Stimulated activated CD4-positive, alpha-beta T cell treated with anti-CD3 and anti-CD28 coated beads, Interleukin-1b, Interleukin-23, amount 100 ng/mL, for 24 hours (primary cell): ENCODE measurements around the gene KLHDC7A.

Experiments used
- DNase-seq, 4 experiments: peaks; one replicate each; pipeline ENCODE4 v3.0.0-alpha.2; 2020; ENCODE audit warnings: low read depth in 4 of 4, low spot score in 1 of 4

KLHDC7A gene

GRCh38 chr1:18504609-18505008 is 23.9 kb downstream of the KLHDC7A start:
- DNase-seq: no peak

DNA sequence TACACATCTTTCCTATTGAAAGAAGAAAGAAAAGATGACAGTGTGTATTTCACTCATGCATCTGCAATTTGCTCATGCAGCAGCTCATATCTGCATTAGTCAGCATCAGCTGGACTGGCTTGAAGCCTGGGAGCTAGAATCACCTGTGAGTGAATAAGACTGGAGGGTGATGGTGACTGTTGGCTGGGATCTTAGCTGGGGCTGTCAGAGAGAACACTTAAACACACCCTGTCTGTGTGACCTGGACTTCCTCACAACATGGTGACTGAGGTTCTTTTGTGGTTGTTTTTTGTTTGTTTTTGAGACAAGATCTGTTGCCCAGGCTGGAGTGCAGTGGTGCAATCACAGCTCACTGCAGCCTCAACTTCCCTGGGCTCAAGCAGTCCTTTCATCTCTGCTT is 24.9 kb downstream of the KLHDC7A start:
- DNase-seq: no peak

- no peak for DNase-seq
Measured at GRCh38 chr1:18508084-18508483, 27.4 kb downstream of the KLHDC7A start.

- no peak for DNase-seq
Measured at GRCh38 chr1:18511149-18511873, 30.6 kb downstream of the KLHDC7A start.

DNA sequence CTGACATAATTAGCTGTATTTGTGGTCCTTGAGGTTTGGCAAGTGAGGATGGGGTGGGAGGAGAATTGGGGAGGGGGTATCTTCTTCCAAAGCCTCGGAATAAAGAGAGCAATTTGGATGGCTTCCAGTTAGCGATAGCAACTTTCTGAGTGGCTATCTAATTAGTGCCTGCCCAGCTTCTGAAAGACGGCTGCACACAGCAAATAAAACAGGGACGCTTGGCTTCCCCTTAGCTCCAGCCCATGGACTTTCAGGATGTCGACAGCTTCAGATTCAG is 31.1 kb downstream of the KLHDC7A start:
- DNase-seq: no peak

- no peak for DNase-seq
Measured at GRCh38 chr1:18512883-18513282, 32.2 kb downstream of the KLHDC7A start.

GRCh38 chr1:18513995-18514394 is 33.3 kb downstream of the KLHDC7A start:
- no peak for DNase-seq

DNA sequence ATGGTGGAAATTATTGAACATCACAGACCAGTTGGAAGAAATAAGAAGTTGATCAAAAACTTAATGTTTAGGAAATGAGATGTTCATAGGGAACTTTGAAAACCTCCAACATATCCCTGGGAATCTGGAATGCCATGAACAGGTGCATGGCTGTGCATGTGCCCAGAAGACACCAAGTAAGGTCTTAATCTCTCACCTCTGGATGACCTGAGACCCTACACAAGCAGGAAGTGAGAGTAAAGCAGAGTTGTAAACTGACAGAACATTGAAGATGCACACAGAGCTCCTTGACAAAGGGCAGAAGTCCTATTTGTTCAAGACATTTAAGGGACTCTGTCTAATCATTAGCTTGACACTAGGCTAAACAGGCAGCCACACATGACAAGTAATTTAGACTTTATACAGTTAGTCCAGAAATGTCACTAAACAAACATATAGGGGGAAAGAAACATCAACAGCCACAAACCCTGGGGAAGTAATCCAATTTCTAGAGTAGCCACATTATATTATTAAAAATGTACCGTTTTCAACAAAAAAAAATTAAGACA is 34.5 kb downstream of the KLHDC7A start:
- DNase-seq: no peak

- no peak for DNase-seq
Measured at GRCh38 chr1:18516473-18516872, 35.7 kb downstream of the KLHDC7A start.

DNA sequence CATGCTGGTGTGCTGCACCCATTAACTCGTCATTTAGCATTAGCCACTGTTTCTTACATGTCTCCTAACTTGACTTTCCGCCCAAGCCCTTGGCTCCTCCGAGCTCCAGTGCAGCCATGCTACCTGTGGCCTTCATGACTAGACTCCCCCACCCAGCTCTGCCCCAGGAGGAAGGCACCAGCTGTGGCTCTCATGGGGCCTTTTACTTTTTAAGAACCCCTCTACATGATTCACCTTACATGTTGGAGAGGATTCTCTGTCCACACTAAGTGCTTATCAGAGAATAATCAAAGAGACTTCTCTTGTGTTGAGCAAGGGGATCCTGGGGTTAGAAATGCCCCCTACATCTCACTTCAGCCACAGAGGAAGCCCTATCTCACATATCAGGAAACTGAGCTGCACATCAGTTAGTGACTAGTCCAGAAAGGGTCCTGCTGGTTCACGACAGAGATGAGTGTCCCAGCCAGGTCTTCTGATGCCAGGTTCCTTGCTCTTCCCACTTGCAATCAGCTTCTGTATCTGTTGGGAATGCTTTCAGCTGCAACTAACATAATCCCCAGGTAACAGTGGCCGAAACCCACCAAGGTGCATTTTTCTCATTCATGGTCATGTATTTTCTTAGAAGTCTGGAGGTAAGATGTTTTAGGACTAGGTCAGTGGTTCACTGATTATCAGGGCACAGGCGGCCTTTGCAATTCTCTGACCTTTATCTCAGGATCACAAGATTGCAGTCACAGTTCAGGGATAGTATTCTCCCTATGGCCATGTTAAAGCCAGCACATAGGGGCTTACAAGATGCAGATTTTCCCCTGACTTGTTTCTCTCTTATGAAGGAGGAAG is 45.9 kb downstream of the KLHDC7A start:
- no peak for DNase-seq

- no peak for DNase-seq
Measured at GRCh38 chr1:18527514-18527913, 46.8 kb downstream of the KLHDC7A start.

DNA sequence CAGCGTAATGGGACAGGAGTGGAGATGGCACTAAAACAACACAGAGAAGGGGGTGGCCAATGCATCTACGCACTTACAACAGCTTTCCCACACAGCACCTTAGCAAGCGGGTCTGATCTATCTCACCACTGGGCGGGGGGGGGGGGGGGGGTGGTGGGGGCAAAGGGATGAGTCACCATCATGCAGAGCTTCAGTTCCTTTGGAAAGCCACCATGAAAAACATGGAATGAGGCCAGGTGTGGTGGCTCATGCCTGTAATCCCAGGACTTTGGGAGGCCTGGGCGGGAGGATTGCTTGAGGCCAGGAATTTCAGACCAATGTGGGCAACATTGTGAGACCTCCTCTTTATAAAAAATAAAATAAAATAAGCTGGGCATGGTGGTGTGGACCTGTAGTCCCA is 47.2 kb downstream of the KLHDC7A start:
- DNase-seq: no peak

- DNase-seq: no peak
Measured at GRCh38 chr1:18528616-18529015, 47.9 kb downstream of the KLHDC7A start.

DNA sequence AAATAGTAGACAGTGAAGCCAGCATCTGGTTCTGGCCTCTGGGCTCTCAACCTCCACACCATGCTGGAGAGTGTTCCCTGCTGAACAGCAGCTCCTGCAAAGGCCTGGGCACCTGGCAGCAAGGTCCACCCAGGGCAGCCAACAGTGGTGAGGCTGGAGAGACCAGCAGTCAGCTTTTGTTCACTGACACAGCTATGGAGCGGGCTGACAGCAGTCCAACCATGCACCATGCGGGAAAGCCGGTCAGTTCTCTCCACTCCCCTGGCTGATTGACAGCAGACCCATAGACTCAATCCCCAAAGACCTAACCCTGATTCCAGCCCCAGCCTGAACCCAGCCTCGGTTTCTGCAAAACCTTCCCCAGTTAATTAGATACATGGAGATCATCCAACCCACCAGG is 49.0 kb downstream of the KLHDC7A start:
- DNase-seq: no peak

GRCh38 chr1:18530587-18531502 is 50.1 kb downstream of the KLHDC7A start:
- DNase-seq: no peak

DNA sequence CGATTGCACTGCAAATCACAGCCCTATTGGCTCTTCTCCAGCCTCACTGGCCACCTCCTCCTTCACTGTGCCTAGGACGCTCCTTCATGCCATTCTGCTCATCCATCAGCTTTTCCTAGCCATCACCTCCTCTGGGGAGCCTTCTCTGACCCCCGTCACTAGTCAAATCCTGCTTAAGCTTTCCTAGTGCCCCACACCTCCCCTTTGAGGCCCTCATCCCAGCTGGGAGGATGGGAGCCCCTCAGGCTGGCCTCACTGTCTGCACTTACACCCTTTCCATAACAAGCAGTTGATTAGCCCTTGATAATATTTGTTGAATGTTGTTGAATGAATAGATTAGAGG is 50.7 kb downstream of the KLHDC7A start:
- no peak for DNase-seq

DNA sequence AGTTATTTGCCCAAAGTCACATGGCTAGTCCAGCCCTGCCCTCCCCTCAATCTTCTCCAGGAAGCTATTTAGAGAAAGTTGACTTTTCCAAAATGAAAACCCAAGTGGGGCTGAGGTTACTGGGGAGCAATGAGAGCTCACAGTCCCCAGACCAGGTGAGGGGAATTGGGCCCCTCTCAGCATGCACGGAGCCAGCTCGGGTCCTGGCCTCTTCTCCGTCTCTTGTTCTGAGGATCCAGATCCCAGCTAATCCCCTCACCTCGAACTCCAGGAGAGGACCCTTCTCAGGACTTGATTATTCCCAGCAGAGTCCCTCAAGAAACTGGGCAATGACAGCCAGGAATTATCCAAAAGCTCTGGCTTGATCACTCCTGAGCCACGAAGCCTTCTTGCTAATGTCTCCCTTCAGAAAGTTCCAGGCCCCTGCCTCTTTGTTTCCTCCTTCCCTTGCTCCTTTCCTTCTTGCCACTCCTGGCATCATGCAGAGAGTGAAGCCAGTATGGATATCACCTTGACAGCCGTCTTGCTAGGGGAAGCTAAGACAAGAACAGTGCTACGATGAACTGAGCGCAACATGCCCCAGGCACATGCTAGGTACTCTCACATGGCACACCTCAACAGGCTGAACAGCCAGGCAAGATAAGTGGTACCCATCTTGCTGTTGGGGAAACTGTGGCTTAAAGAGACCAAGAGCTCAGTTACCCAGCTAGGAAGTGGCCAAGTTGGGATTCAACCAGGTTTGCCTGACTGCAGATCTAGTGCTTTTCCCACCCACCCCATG is 51.9 kb downstream of the KLHDC7A start:
- no peak for DNase-seq

DNA sequence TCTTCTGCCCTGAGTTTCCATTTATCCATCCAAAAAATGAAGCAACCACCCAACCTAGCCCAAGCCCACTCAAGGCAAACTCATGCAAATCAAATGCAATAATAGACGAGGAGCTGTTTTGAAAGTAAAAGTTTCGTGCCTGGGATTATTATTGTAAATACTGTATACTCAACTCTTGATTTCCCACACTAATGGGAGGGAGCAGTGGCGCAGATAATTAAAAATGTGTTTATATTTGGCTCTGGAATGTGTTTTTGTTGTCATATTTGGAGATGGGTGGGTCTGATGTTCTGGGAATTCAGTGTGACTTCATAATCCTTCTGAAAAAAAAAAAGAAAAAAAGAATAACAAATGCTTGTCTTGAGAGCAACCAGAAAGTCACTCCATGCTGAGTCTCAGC is 52.5 kb downstream of the KLHDC7A start:
- no peak for DNase-seq

DNA sequence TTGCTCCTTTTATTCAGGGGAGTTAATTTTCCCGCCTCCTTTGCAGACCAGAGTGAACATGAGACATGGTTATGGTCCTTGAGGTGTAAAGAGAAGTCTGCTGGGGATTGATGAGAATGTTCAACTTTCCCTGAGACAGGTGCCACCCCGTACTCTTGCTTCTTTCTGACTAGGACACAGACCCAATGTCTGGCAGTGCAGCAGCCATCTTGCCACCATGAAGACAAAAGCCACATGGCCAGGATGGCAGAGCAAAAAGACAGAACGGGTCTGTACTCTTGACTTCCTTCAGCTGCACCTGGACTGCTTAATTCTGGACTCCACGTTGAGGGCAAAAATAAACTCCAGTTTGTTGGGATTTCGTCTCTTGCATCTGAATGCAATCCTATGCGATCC is 54.1 kb downstream of the KLHDC7A start:
- DNase-seq: no peak
